Loucy (cell line): ENCODE measurements around the gene NRF1.

Experiments used
- H2AFZ ChIP-seq: fragments of 200-600 bp; sonication (generic); 2 replicates; pipeline ENCODE4 v1.6.0; 2016; ENCODE audit warnings: antibody characterized with exemption, mild to moderate bottlenecking, low read length, moderate library complexity
- H3F3A ChIP-seq: fragments of 200-600 bp; 2 replicates; pipeline ENCODE4 v1.6.0; 2016; ENCODE audit warnings: antibody characterized with exemption, low read depth, mild to moderate bottlenecking
- H3K27me3 ChIP-seq: fragments of 200-600 bp; sonication (generic); 2 replicates; pipeline ENCODE4 v1.6.1; 2014; ENCODE audit warnings: low read length, mild to moderate bottlenecking; ENCODE audit not compliant: insufficient read depth, poor library complexity, severe bottlenecking
- H3K36me3 ChIP-seq: fragments of 200-600 bp; sonication (generic); 2 replicates; pipeline ENCODE4 v1.6.1; 2016; ENCODE audit warnings: low read length; ENCODE audit not compliant: insufficient read depth
- H3K4me1 ChIP-seq: fragments of 200-600 bp; sonication (generic); 2 replicates; pipeline ENCODE4 v1.5.1; 2014; ENCODE audit warnings: low read length, mild to moderate bottlenecking; ENCODE audit not compliant: insufficient read depth, poor library complexity, severe bottlenecking
- H3K4me2 ChIP-seq: fragments of 200-600 bp; sonication (generic); 2 replicates; pipeline ENCODE4 v1.6.0; 2014; ENCODE audit warnings: antibody characterized with exemption, low read length, low read depth, mild to moderate bottlenecking; ENCODE audit not compliant: poor library complexity, severe bottlenecking
- H3K4me3 ChIP-seq: fragments of 200-600 bp; sonication (generic); 2 replicates; pipeline ENCODE4 v1.5.1; 2014; ENCODE audit warnings: low read length, mild to moderate bottlenecking, mixed read lengths; ENCODE audit not compliant: poor library complexity, severe bottlenecking
- H3K79me2 ChIP-seq: fragments of 200-600 bp; sonication (generic); 2 replicates; pipeline ENCODE4 v1.6.1; 2014; ENCODE audit warnings: low read length; ENCODE audit not compliant: insufficient read depth
- H3K9ac ChIP-seq: fragments of 200-600 bp; sonication (generic); 2 replicates; pipeline ENCODE4 v1.6.0; 2014; ENCODE audit warnings: mild to moderate bottlenecking, low read depth, low read length, moderate library complexity; ENCODE audit not compliant: poor library complexity, severe bottlenecking
- H3K9me2 ChIP-seq: fragments of 200-600 bp; sonication (generic); replicated peaks from 2 replicates; pipeline ENCODE4 v1.6.1; 2016; ENCODE audit warnings: low read depth, low read length, mixed read lengths
- H3K9me3 ChIP-seq: fragments of 200-600 bp; sonication (generic); 2 replicates; pipeline ENCODE4 v1.6.1; 2014; ENCODE audit warnings: mild to moderate bottlenecking, antibody characterized with exemption, low read length, low read depth; ENCODE audit not compliant: insufficient read depth
- H4K20me1 ChIP-seq: fragments of 200-600 bp; sonication (generic); 2 replicates; pipeline ENCODE4 v1.6.0; 2014; ENCODE audit warnings: antibody characterized with exemption, low read length, mild to moderate bottlenecking; ENCODE audit not compliant: insufficient read depth, poor library complexity, severe bottlenecking
- EZH2phosphoT487 ChIP-seq: fragments of 200-600 bp; IDR thresholded peaks from 2 replicates; pipeline ENCODE4 v1.6.1; 2018; ENCODE audit warnings: antibody characterized with exemption, mild to moderate bottlenecking, moderate library complexity, borderline replicate concordance
- TF ChIP-seq, protein P1 (sequence below): fragments of 200-600 bp; sonication (generic); conservative IDR thresholded peaks from 2 replicates; pipeline ENCODE4 v1.5.1; 2014; ENCODE audit warnings: mild to moderate bottlenecking, antibody characterized with exemption, low read length

Gene NRF1

DNA sequence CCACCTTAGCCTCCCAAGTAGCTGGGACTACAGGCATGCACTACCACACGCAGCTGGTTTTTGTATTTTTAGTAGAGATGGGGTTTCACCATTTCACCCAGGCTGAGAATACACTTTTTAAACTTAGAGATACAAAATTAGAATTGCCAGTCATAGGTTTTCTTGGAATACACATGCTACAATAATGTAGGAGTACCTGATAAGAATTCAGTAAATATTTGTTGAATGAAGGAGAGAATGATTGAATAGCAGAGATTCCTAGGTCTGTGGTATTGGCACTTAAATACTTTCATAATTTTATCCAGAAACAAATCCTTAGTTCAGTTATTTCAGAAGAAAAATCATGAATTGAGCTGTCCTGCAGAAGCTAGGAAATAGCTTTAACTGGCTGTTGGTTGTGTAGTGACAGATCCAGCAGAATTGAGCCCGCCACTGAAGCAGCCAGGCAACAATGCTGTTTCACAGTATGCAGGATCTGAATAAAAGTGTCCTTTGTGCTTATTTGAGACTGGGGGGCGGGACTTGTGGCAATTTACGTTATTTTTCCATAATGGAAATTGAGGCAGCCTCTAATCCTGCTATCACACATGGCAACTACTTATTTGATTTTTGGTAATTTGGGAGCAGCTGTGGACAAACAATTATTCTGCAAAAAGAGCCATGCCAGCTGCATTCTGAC, 31.5 kb downstream of the NRF1 start:
- H3K9me3 ChIP-seq = no peaks in the 10 kb centered on the region
- H3K4me2 ChIP-seq = no peak overlapping the region
- H4K20me1 ChIP-seq = peaks cover 8% of the 10 kb centered on the region
- H3F3A ChIP-seq = no peaks in the 10 kb centered on the region
- no peak overlapping the region for H3K4me3 ChIP-seq
- no peaks in the 10 kb centered on the region; the same call in 1 of the 2 replicates for H3K36me3 ChIP-seq
- H3K79me2 ChIP-seq = peaks cover 45% of the 10 kb centered on the region
- H3K9me2 ChIP-seq = no peaks in the 10 kb centered on the region
- TF ChIP-seq EZH2phosphoT487 = no peak
- TF ChIP-seq, protein P1, sequence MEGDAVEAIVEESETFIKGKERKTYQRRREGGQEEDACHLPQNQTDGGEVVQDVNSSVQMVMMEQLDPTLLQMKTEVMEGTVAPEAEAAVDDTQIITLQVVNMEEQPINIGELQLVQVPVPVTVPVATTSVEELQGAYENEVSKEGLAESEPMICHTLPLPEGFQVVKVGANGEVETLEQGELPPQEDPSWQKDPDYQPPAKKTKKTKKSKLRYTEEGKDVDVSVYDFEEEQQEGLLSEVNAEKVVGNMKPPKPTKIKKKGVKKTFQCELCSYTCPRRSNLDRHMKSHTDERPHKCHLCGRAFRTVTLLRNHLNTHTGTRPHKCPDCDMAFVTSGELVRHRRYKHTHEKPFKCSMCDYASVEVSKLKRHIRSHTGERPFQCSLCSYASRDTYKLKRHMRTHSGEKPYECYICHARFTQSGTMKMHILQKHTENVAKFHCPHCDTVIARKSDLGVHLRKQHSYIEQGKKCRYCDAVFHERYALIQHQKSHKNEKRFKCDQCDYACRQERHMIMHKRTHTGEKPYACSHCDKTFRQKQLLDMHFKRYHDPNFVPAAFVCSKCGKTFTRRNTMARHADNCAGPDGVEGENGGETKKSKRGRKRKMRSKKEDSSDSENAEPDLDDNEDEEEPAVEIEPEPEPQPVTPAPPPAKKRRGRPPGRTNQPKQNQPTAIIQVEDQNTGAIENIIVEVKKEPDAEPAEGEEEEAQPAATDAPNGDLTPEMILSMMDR = no peak
- no peaks in the 10 kb centered on the region for H3K4me1 ChIP-seq
- H3K27me3 ChIP-seq = no peaks in the 10 kb centered on the region
- H3K9ac ChIP-seq = no peak overlapping the region
- H2AFZ ChIP-seq = no peak overlapping the region

DNA sequence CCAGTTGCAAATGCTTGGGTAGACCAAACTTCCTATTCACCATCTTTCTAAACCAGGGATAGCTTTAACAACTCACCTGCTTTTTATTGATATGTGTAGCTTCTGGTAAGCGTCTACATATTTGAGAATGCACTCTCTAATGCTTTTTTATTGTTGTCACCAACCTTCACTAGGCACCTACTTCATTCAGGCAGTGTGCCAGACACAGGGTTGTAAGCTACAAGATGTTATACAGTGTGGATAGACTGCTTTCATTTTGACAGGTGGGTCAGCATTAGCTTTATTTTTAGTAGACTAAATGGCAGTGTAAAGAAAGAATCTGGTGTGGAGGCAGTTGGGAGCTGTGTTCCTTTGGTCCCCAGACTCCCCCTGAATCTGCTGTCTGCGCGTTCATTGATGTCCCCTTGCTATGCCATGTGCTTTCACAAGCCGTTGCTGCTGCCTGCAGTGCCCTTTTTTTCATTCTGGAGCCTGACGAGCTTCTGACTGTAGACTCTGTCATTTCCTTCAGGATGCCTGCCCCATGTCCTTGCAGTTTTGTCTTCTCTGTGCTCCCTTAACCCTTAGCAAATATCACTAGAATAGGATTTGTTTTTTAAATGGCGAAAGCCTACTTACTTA, 32.1 kb downstream of the NRF1 start:
- H3K9me3 ChIP-seq = no peaks in the 10 kb centered on the region
- TF ChIP-seq, protein P1 = no peak
- no peak for TF ChIP-seq EZH2phosphoT487
- H3K79me2 ChIP-seq = peaks cover 44% of the 10 kb centered on the region
- H3K4me2 ChIP-seq = no peak overlapping the region
- peaks cover 8% of the 10 kb centered on the region for H4K20me1 ChIP-seq
- H3K4me1 ChIP-seq = no peaks in the 10 kb centered on the region
- H3K9me2 ChIP-seq = no peaks in the 10 kb centered on the region
- no peaks in the 10 kb centered on the region for H3K27me3 ChIP-seq
- no peak overlapping the region for H2AFZ ChIP-seq
- H3F3A ChIP-seq = no peaks in the 10 kb centered on the region
- H3K4me3 ChIP-seq = no peak overlapping the region
- no peaks in the 10 kb centered on the region; the same call in 1 of the 2 replicates for H3K36me3 ChIP-seq
- H3K9ac ChIP-seq = no peak overlapping the region

DNA sequence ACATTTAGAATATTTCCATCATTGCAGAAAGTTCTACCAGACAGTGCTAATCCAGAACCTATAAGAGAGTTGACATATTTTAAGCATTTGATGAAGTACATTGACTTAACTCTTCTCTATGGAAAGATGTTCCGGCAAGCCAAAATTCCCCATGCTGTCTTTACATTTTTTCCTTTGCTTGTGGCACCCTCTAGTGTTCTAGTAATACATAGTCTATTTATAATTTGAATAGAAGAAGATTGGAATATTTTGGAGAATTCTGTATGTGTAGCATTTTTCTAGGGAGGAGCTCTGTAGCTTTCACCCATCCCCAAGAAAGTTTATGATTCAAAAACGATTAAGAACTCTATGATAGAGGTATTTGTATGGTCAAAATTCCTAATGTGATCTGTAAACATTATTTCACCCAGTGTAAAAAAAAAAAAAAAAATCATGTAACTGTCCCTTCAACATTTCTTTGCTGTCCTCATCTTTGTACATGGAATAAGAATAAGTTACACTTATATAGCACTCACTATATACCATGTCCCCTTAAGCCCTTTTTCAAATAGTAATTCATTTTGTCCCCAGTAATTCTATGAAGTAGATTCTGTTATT, 33.2 kb downstream of the NRF1 start:
- TF ChIP-seq EZH2phosphoT487 = no peak
- TF ChIP-seq, protein P1 = peak; percentile 60
- no peaks in the 10 kb centered on the region for H3K4me1 ChIP-seq
- no peaks in the 10 kb centered on the region for H3K9me3 ChIP-seq
- no peaks in the 10 kb centered on the region for H3K9me2 ChIP-seq
- H3K79me2 ChIP-seq = peaks cover 44% of the 10 kb centered on the region
- no peaks in the 10 kb centered on the region for H3F3A ChIP-seq
- no peaks in the 10 kb centered on the region; the same call in 1 of the 2 replicates for H3K36me3 ChIP-seq
- peaks cover 8% of the 10 kb centered on the region for H4K20me1 ChIP-seq
- no peaks in the 10 kb centered on the region for H3K27me3 ChIP-seq
- H3K4me3 ChIP-seq = no peak overlapping the region
- no peak overlapping the region for H3K4me2 ChIP-seq
- H2AFZ ChIP-seq = no peak overlapping the region
- no peak overlapping the region for H3K9ac ChIP-seq
